ENCODE data around the gene NYNRIN.

The NYNRIN gene

DNA sequence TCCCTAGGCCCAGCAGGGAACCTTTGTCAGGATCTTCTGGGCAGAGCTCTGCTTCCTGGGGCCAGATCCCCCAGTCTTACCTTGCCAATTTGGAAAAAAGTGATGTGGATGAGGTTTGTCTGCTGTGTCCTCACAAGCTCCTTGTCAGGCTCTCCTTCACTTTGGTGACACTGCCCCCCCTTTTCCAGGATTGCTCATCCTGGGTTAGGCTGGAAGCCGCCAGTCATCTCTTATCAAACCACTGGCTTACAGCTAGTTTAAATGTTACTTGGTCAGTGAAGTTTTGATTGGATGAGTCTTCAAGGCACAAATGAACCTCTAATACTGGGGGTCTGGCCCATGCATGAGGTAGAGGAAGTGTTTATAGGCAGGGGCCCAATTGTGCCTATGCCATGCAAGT lies 15.3 kb downstream of the NYNRIN start:
- in situ Hi-C loops (cut with MboI; ENCODE audit: low sequenced_read_pairs) = no loop called here

DNA sequence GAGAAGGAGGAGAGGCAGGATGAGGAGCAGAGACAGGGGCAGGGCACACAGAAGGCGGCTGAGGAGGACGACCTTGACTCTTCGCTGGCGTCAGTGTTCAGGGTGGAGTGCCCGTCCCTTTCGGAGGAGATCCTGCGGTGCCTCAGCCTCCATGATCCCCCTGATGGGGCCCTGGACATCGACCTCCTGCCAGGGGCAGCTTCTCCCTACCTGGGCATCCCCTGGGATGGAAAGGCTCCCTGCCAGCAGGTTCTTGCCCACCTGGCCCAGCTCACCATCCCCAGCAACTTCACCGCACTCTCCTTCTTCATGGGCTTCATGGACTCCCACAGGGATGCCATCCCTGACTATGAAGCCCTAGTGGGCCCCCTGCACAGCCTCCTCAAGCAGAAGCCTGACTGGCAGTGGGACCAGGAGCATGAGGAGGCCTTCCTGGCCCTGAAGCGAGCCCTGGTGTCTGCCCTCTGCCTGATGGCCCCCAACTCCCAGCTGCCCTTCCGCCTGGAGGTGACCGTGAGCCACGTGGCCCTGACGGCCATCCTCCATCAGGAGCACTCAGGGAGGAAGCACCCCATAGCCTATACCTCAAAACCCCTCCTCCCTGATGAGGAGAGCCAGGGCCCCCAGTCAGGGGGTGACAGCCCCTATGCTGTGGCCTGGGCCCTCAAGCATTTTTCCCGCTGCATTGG lies 16.1 kb downstream of the NYNRIN start:
- in situ Hi-C loops (cut with MboI; ENCODE audit: low sequenced_read_pairs) = no loop called here

DNA sequence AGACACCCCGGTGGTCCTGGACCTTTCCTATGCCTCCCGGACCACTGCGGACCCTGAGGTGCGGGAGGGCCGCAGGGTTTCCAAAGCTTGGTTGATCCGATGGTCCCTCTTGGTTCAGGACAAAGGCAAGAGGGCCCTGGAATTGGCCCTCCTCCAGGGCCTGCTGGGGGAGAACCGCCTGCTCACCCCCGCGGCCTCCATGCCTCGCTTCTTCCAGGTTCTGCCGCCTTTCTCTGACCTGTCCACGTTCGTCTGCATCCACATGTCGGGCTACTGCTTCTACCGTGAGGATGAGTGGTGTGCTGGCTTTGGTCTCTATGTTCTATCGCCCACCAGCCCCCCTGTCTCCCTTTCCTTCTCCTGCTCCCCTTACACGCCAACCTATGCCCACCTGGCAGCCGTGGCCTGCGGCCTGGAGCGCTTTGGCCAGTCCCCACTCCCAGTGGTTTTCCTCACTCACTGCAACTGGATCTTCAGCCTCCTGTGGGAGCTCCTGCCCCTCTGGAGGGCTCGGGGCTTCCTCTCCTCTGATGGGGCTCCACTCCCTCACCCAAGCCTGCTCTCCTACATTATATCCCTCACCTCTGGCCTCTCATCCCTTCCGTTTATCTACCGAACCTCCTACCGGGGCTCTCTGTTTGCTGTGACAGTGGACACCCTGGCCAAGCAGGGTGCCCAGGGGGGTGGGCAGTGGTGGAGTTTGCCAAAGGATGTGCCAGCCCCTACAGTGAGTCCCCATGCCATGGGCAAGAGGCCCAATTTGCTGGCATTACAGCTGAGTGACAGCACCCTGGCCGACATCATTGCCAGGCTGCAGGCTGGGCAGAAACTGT lies 16.8 kb downstream of the NYNRIN start:
- in situ Hi-C loops (cut with MboI; ENCODE audit: low sequenced_read_pairs) = no loop called here

DNA sequence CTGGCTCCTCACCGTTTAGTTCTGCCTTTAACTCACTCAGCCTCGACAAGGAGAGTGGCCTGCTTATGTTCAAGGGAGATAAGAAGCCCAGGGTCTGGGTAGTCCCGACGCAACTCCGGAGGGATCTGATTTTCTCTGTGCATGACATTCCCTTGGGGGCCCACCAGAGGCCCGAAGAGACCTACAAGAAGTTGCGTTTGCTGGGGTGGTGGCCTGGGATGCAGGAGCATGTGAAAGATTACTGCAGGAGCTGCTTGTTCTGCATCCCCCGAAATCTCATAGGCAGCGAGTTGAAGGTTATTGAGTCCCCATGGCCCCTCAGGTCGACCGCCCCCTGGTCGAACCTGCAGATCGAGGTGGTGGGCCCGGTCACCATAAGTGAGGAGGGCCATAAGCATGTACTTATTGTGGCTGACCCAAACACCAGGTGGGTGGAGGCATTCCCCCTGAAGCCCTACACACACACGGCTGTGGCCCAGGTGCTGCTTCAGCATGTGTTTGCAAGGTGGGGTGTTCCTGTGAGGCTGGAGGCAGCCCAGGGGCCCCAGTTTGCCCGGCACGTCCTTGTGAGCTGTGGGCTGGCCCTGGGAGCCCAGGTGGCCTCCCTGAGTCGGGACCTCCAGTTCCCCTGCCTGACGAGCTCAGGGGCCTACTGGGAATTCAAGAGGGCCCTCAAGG lies 17.6 kb downstream of the NYNRIN start:
- in situ Hi-C loops (cut with MboI; ENCODE audit: low sequenced_read_pairs) = no loop called here

DNA sequence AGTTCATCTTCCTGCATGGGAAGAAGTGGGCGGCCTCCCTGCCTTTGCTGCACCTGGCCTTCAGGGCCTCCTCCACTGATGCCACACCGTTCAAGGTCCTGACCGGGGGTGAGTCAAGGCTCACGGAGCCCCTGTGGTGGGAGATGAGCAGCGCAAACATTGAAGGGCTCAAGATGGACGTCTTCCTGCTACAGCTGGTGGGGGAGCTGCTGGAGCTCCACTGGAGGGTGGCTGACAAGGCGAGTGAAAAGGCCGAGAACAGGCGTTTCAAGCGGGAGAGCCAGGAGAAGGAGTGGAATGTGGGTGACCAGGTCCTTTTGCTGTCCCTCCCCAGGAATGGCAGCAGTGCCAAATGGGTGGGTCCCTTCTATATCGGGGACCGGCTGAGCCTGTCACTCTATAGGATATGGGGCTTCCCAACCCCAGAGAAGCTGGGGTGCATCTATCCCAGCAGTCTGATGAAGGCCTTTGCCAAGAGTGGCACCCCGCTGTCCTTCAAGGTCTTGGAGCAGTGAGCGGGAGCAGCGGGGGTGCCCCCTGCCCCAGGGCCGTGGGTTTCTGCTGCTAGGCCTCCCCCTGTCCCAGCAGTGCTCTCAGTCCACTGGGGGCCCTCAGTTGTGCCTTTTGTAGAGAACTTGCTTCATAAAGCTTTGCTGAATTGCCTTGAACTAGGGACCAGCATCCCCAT lies 18.3 kb downstream of the NYNRIN start:
- in situ Hi-C loops (cut with MboI; ENCODE audit: low sequenced_read_pairs) = no loop called here

DNA sequence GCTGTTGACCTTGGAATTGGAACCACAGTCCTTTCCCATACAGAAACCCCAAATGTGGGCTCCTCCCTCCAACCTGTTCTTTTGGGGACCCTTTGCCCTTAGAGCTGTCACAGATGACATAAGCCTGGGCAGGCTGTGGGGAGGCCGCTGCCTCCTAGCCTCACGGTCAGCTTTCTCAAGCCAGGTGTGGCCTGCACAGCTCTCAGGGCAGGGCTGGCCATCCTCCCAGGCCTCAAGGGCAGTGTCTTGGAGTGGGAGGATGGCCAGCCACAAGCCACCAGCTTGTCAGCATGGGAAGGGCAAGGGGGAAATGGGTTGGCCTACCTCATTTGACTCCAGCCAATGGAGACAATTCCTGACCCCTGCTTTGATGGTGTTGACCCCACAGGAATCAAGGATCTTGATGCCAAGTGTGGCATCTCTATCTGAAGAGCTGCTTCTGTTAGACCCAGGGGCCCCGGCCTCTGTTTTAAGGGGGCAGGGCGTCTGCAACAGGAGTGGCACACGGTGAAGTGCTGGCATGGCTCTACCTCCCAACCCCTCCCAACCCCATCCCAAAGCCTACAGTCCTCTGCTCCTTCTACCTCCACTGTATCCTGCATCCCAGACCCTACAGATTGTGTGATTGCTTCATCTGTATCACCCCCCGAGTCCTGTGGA lies 19.2 kb downstream of the NYNRIN start:
- in situ Hi-C loops (cut with MboI; ENCODE audit: low sequenced_read_pairs) = no loop called here

DNA sequence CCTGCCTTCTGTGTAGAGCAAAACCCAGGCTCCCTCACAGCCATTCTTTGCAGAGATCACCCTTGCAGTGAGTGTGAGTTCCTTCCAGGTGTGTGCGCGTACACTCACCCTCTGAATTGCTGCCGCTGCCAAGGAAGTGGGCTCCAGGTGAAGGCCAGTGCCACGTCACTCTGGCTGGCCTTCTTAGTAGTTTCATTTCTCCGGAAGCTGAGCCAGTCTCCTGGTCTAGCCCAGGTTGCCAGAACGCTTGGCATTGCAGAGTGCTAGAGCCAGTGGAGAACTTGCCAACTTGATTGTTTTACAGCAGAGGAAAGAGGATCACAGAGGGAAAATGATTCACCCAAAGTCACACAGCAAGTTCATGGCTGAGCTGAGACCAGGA lies 19.7 kb downstream of the NYNRIN start:
- in situ Hi-C loops (cut with MboI; ENCODE audit: low sequenced_read_pairs) = no loop called here

DNA sequence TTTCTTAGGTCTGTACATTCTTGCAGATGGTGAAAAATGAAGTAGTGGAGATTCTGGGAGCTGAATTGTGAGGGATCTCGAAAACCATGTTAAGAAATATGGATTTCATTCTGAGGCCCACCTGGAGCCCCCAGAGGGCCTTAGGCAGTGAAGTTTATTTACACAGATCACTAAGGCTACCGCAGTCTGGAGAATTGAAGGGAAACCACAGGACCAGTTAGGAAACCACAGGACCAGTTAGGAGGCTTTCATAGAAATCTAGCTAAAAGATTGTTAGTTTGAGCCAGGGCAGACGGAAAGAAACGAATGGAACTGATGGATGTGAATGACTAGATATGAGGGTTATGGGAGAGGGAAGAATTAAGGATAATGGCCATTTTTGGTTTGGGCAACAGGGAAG lies 23.5 kb downstream of the NYNRIN start:
- in situ Hi-C loops (cut with MboI; ENCODE audit: low sequenced_read_pairs) = no loop called here

DNA sequence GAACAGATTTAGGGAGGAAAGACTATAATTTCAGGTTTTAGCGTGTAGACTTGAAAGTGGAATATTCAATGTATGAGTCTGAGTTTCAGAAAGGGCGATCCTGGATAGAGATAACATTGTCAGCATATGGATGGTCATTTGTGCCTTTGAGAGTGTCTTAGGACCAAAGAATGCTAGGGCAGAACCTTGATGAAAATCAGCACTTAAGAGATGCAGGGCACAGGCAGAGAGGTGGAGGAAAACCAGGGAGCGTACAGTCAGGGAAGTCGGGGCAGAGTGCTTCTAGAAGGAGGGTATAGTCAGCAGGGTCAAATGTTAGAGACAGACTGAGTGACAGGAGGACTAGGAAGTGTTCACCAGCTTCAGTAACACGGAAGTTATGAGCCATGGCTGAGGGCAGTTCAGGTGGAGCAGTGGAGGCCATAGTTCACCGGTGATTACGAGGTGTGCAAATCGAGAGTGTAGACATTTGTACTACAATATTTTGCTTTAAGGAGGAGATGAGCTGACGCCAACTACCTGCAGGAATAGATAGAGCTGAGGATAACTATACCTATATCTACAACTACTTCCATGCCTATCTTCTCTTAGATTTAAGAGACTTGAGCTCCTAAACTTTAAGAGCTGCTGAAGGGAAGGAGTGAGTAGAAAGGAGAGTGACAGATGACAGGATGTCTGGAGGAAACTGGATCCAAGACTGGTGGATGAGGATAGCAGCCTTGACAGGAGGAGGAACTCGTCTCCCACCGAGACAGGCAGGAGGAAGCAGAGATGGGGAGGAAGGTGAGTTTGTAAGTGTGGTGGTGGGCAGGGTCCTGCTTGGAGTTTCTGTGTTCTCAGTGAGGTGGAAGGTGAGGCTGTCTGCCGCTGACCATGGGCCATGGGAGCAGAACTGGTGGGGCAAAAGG lies 24.1 kb downstream of the NYNRIN start:
- in situ Hi-C loops (cut with MboI; ENCODE audit: low sequenced_read_pairs) = no loop called here

DNA sequence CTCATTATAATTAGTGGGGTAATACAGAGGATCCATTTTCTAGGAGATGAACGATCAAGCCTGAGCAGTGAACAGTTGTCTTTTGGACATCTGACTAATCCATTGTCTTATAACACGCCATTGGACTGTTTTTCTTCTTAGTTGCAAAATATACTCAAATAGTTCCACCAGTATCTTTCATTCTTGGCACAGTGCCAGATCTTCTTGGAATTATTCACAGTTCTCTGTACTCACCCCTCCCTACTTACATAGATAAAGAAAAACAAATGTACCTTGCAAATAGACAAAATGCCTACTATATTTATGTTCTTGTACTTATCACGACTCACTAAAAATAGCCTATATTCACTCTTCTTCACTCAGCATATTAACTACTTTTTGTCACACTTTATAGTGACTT lies 26.9 kb downstream of the NYNRIN start:
- in situ Hi-C loops (cut with MboI; ENCODE audit: low sequenced_read_pairs) = no loop called here

DNA sequence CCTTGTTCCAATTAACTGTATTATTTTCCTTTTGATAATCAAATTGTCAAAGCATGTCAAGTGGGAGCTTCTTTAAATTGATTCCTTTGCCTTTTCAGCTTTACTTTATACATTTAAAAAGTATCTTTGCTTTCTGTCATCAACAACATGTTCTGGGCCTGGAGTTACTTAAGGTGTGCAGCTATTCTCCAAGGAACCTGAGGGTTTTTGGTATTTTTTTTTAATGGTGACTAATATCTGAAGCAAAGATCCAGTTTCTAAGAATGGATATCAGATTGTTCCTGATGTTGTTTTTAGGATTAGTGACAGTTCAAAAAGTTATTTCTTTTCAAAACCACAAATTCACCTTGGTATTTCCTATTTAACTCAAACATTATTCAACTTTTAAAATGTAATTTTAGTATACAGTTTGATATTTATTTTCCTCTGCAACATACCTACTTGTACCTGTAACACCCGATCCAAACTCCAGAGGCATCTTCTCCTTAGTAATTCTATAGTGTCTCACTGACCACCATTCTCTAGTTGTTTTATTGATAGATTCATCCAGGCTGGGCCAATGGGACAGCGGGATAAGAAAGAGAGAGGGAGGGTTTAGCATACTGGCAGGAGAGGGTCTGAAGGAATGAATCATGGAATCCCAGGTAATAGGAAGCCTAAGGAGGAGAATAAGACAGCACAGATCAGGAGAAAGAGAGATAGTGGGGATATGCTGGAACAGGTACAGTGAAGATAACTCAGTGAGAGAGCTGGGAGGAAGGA lies 27.5 kb downstream of the NYNRIN start:
- in situ Hi-C loops (cut with MboI; ENCODE audit: low sequenced_read_pairs) = no loop called here

DNA sequence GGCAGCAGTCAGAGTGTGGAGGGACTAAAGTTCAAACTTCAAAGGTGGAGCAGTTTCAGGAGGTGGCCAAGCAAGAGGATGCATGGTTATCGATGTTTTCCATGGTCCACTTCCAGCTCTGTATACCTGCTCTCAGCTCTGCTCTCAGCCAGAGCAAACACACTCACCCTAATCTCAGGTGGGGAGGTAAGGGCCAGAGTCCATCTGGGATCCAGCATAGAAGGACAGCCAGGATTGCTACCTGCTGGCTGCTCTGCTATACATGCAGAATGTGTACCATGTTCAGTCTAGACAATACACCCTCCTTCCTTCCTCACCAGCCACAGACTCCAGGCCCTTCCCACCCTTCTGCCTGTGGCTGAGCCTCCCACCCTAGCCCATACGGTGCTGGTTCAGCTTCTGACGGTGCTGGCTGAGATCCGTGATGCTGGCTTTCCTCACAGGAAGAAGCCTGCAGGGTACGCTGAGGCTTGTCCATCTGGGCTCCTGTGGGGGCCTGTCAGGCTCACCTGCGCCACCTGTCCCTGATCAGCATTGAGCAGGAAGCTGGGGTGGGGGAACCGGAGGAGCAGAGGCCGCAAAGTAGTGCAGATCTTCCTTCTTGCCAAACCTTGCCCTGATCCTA lies 28.2 kb downstream of the NYNRIN start:
- in situ Hi-C loops (cut with MboI; ENCODE audit: low sequenced_read_pairs) = no loop called here

DNA sequence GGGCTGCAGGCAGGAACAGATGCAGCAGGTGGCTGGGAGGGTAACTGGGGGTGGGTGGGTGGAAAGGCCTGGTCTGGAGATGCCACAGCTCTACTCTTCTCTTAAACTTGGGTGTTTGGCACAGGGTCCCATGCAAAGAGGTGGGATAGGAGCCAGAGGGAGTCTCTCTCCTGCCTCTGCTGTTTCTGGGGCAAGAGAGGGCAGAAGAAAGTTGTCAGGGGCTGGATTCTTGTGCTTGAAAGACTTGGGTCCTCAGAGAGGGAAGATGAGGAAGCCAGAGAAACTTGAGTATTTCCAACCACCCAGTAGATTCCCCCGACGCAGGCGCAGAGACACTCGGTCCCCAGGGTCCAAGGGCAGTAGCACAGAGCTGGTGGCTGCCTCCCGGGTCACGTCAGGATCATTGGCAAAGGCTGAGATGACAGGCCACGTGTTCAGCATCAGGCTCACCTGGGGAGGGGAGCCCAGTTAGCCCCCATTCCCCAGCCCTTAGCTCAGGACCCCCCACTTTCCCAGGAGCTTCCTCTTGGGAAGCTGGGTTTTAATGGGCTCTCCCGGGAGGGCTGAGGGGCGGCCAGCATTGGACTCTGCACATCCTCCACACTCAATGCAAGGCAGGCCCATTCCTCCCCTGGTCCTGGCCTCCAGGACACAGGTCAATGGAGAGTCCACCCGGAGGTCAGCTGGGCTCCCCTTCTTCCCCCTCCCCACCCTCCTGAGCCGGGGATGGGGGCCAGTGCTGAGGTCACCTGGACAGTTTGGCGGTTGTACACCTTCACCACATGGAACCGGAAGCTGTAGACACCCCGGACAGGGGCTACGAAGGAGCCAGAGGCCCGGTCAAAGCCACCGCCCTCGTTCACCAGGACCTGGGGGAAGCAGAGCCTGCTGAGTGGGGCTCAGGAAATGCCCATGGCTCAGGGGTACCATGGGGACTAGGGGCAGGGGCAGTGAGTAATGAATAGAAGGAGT lies 29.0 kb downstream of the NYNRIN start:
- in situ Hi-C loops (cut with MboI; ENCODE audit: low sequenced_read_pairs) = no loop called here

DNA sequence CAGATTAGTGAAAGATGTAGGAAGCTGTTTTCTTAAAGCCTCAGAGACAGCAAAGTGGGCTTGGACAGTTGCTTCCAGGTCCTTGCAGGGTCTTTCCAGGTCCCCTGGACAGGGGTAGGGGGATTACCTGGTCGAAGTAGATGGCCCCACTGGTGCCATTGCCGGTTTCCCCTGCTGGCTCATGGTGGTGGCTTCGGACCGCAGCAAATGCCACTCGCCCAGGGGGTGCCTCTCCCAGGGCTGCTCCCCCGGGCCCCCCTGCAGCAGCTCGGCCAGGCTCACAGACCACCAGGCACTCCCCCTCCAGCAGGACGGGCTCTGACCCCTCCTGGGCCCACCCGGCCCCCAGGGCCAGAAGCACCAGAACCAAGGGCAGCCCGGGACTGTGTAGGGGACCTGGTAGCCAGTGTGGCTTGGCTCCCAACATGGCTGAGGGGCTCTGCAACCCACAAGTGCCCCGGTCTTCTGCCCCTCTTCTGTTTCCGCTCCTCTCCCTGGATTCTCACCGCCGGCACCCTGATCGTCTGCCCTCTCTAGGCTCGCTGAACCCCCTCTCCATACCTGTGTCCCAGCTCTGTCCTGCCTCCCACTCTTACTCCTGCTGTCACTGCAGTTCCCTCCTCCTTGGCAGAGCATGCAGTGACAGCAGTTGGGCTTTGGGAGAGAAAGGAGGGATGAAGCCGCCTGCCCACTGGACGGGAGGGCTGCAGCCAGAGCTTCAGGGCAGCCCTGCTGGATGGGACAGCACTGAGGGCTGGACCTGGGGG lies 30.0 kb downstream of the NYNRIN start:
- in situ Hi-C loops (cut with MboI; ENCODE audit: low sequenced_read_pairs) = no loop called here

DNA sequence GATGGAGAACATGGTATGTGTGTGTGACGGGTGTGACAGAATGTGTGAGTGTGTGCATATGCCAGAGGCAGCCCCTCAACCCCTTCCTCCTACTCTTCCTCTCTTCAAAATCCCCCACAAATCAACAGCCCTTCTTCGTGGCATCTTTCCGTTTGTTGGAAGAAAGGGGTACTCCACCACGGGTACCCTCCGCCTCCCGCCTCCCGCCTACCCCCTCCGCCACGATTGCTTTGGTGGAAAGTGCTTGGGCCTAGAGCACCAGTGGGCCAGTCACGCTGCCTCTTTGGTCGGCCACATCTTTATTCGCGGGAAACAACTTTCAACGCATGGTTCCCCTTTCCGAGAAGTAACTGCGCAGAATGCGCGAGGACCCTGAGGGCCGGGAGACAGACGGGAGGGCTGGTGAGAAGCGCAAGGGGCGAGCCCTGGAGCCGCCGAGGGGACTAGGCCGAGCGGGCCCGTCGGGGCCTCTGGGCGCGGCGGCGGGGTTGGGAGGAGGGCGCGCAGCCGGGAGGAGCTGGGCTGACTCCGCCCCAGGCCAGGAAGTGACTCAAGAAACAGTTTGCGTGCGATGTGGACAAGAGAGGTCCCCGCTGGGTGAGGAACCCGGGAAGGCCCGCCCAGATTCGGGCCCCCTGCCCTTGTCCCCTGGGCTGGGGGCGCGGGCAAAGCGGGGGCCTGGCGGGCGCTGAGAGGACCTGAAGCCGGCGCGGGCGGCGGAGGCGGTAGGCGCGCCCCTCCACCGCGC lies 30.8 kb downstream of the NYNRIN start, which contains the start of the genes CBLN3 and KHNYN:
TSS of gene CBLN3 (minus strand) at position 274 of the 748 bp plus-strand sequence. CDS start 614 bp downstream, outside the sequence.
TSS of gene KHNYN (plus strand) at position 560 of the 748 bp plus-strand sequence. CDS start 777 bp downstream, outside the sequence.
- in situ Hi-C loops (cut with MboI; ENCODE audit: low sequenced_read_pairs) = no loop called here

Data from HL-60/S4 (cell line).